ENCODE data around the gene DCAF11.

The DCAF11 gene

DNA sequence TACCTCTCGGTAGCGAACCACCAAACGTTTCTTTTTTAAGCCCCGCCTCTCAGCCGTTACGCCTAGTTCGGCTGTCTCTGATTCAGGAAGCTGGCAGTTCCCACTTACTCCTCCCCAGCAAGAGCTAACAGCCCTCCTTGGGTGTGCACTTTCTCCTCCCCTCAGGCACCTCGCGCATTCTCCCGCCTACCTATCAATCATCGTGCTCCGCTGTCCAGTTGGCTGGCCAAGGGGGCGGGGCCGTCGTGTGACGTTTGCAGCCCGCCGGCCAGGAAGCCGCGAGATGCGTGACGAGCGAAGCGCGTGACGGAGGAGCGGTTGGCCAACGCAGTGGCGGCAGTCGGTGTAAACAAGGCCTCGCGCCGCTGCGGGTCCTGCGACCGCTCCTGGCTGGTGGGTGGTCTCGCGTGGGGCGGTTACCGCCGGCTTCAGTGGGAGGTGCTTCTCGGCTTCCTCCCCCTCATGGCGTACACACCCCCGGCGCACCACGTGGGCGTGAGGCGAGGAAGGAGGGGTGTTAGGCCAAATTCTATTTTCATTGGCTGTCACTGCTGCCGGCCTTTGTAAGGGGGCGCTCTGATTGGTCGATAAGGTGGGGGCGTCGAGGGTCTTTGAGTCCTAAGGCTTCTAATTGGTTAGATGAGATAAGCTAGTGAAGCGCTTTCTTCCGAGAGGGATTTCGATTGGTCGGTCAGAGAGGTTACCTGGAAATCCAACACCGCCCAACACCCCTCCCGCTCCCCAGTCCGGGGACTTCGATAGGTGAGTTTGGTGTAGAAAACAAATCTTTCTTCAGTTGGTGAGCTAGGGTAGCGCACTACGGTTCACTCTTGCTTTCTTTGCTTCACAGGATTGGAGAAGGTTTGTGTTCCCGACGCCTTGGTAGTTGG is at the start of gene DCAF11, which contains the start of gene NRL:
Gene DCAF11 (plus strand): TSS at position 246 of the 890 bp plus-strand sequence. CDS start 818 bp downstream, outside the sequence.
Gene NRL (minus strand): TSS at position 418 of the 890 bp plus-strand sequence. CDS start 32,101 bp downstream, outside the sequence.
- peak; percentile 98 to 99 for DNase-seq

DNA sequence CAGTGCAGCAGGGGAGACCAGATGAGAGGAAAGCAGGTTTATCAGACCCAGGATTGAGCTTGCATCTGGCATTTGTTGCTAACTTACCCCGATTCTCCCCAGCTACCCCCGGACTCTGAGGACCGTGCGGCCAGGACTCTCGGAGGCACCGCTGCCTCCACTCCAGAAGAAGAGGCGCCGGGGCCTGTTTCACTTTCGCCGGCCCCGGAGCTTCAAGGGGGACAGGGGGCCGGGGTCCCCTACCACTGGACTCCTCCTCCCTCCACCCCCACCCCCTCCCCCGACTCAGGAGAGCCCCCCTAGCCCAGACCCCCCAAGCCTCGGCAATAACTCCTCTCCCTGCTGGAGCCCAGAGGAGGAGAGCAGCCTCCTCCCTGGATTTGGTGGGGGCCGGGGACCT is 49.7 kb upstream of the DCAF11 start:
- no peak for DNase-seq

DNA sequence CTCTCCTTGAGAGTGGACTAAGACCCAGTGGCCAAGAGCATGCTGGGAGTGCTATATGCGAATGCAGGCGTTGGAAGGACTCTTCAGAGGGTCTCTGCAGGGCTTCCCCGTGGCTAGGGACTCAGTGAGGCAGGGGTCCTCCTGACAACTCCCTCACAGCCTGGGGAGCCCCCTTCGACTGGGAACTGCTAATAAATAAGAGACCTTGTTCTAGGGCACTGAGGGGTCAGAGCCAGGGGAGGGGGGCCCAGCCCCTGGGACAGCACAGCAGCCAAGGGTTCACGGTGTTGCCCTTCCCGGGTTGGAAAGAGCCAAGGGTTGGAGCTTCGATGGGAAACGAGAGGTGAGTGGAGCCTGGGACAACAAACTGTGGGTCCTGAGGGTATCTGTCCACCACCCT is 49.2 kb upstream of the DCAF11 start:
- no peak for DNase-seq

DNA sequence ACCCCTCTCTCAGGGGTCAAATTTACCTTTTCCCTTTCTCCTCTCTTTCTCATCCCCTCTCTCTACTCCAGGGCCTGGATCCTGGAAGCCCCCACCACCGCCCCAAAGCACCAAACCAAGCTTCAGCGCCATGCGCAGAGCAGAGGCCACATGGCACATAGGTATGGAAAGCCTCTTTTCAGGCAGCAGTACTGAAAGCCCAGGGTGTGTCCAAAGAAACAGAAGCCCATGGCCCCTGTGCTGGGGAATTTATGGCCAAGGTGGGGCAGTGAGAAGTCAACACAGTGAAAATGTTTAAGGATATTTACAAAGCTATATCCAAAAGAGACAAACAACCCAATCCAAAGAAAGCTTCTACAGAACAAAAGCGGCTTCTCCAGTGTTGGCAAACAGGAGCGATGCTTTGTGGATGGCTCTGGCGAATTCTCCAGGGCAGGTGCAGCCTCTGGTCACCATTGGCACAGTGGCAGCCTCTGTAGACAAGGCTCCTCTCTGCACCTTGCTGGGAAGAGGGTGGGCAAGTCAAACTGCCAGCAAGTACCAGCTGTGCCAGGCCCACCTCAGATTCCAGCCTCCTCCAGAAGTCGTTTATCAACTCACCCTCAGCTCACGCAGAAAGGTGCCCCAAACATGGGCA is 48.0 kb upstream of the DCAF11 start:
- no peak for DNase-seq

DNA sequence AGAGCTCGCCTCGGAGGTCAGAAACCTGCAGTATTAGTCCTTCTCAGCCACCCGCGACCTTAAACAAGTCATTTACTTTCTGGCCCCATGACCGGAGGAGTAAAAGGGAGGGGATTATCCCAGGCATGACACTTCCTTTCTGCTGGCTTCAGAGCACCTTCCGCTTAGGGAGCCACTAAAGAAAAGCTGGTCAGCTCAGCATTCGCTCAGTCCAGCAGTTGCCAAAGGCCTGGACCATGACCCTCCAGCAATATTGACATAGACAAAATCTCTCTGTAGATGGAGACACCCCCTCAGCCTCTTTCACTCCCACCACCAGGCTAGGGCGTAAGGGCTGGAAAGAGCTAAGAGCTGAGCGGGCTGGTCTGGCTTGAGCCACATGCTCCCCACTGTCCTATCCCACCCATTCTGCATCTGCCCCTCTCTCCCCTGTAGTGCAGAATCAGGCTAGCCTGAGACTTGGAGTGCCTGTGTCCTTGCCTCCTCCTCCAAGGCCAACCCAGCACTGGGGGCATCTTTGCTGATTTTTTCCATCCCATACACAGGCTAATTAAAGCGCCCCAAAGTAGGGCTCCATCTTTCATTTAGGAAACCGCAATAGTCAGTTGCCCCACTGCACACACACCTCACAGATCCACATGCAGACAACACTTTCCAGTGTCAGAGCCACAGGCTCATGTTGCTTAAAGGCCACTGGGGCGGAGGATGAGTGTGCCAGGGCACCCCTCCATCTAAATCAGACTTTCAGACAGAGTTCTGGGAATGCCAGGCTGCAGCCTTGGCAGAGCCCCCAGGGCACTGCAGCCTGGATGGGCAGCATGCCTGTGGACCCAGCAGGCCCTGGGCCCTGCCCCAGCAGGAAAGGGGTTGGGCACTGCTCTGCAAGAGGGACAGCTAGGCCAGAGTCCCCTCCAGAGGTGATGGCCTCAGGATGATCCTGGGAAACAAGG is 47.2 kb upstream of the DCAF11 start:
- DNase-seq: no peak

DNA sequence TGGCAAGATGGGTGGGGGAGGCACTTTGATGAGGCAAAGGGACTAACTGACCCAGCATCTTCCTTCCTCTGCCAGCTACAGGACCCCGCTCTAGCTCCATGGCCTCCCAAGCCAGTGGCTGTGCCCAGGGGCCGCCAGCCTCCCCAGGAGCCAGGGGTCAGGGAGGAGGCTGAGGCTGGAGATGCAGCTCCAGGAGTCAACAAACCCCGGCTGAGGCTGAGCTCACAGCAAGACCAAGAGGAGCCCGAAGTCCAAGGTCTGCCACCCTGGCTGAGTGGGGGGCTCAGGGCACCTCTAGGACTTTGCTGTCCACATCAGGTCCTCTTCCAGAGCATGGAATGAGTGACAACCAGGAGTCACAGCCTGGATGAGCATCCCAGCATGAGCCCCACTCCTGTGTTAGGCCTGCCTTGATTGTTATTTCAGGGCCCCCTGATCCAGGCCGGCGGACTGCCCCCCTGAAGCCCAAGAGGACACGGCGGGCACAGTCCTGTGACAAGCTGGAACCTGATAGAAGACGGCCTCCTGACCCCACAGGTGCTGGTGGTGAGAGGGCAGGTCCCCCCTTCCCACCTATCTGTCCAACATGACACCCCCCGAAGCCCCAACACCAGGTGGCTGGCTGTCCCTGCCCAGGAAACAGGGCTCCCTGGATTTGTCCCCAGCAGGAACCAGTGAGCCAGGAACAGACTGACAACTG is 45.7 kb upstream of the DCAF11 start:
- no peak for DNase-seq

DNA sequence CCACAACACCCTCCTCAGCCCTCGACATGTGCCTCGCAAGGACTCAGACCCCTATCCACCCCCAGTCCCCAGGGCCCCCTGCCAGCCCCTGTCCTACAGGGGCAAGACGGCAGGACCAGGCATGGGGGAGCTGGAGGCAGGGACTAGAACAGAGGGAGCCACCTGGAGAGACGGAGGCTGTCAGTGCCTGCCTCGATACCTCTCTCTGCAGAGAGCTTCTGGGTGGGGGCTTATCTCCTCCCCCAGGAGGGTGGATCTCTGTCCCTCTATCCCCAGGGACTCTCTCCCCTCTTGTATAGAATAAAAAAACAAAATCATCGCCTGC is 45.2 kb upstream of the DCAF11 start:
- no peak for DNase-seq

DNA sequence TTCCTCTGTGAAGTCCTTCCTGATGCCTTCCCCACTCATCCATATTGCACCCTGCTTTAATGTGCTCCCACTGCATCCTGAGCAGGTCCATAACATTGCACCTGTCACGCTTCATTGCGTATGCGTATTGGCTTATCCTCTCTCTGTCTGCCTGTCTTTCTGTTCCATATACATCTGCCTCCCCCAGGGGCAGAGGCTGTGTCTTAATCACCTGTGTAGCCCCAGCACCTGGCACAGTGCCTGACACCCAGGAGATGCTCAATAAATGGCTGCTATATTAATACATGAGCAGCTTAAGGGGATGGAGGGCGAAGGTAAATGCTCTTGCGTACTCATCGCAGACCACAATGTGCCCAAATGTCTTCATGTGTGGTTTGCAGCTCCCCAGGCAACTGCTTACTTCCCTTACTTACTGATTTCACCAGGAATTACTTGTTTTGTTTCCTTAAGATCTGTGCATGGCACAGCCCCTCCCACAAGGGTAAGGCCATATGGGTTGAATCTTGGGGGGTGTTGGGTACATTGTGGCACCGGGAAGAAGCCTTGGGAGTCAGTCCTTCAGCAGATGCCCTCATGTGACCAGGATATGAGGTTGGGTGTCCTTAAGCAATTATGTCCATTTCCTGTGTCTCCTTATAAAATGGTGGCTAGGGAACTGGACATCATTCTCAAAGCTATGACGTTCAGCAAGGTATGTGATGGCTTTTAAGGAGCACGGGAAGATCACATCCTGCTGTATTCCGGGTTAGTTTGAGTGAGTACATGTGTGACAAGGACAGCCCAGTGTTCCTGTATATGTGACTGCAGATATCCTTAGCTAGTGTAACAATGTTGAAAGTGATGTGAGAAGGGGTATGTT is 44.1 kb upstream of the DCAF11 start:
- no peak for DNase-seq

DNA sequence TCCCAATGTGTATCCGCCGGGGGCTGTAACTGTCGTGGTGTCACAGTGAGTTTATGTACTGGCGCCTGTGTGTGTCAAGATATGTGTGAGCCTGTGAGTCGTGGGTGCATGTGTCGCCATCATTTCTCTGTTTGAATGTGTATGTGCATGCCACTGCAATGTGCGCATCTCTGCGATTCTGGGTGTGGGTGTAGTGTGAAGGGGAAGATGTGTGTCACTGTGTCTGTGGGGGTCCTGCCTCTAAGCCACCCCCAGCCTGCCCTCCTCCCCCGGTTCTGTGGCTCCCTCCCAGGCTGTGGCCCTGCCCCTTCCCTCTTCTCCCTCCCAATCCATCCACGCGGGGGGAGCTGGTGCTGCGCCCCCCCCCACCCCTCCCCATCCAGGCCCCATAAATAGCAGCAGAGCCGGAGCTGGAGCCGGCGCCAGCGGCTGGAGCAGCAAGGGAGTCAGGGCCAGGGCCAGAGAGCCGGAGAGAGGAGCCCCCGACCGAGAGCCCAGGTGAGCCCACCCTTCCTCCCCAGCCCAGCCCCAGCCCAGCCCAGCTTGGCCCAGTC is 43.4 kb upstream of the DCAF11 start, which contains the start of gene CPNE6:
Gene CPNE6 (plus strand): TSS at position 419 of the 554 bp plus-strand sequence. CDS start 1,375 bp downstream, outside the sequence.
- DNase-seq: peak; percentile 73 to 79

DNA sequence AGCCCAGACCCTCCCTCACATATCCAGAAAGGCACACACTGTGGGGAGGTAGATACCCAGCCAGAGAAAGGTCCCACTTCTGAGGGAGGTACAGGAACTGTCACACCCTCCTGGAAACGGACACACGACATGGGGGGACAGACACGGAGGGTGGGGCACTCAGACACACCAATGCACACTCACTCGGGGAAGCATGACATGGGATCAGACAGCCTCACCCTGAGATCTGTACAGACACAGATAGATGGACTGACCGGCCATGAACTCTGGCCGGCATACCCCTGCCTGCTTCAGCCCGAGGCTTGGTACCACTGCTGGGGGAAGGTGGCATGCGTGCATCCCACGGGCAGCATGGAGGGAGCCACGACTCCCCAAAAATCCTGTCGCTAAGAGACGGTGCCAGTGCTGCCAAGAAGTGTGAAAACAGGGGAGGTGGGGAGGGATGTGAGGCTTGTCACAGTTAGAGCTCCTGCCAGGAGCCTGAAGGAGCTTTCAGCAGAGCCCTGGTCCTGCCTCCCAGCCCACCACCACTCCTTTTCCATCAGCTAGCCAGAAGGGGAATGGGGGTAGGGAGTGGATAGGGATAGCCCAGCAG is 42.6 kb upstream of the DCAF11 start:
- no peak for DNase-seq

DNA sequence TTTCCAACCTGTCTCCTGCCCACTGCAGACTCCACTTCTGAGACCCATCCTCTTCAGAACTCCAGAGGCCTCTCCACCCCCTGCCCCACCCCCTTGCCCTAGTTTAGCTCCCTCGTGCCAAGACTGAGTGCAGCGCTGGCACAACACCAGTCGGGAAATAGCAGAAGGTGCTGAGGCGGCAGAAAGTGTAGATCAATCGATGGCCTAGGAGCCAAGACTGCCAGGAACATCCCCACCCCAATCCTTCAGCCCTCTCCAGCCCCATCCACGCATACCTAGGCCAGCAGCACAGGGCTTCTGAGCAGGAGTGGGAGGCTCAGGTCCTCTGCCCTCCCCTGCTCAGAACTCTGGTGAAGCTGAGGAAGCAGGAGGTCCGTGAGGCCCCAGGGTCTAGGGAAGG is 42.1 kb upstream of the DCAF11 start:
- no peak for DNase-seq

DNA sequence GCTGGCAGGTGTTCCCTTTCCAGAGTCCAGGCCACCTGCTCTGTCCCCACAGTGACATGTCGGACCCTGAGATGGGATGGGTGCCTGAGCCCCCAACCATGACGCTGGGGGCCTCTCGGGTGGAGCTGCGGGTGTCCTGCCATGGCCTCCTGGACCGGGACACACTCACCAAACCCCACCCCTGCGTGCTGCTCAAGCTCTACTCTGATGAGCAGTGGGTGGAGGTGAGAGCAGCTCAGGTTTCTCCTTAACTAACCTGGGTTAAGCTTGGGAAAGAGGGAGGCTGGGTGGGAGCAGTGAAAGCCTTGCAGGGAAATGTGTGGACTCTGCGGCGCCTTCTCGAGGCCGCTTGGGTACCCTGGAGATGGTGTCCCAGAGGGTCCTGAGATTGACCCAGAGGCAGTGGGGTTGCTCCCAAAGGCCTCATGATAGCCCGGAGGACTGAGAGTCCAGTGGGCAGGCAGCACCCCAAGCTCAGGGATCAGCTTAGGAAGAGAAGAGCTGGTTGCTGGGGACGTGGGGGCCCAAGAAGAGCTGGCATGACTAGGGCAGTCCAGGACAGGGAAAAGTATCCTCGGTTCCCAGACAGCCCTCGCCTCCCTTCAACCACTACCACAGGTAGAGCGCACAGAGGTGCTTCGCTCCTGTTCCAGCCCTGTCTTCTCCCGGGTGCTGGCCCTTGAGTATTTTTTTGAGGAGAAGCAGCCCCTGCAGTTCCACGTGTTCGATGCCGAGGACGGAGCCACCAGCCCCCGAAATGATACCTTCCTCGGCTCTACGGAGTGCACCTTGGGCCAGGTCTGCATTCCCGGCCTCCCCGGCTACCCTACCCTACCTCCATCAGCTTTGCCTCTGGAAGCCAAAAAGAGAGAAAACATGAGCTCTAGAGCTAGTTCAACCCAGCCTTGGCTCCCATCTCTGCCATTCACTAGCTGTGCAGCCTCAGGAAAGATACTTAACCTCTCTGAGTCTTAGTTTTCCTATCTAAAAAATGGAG is 41.4 kb upstream of the DCAF11 start:
- DNase-seq: no peak

DNA sequence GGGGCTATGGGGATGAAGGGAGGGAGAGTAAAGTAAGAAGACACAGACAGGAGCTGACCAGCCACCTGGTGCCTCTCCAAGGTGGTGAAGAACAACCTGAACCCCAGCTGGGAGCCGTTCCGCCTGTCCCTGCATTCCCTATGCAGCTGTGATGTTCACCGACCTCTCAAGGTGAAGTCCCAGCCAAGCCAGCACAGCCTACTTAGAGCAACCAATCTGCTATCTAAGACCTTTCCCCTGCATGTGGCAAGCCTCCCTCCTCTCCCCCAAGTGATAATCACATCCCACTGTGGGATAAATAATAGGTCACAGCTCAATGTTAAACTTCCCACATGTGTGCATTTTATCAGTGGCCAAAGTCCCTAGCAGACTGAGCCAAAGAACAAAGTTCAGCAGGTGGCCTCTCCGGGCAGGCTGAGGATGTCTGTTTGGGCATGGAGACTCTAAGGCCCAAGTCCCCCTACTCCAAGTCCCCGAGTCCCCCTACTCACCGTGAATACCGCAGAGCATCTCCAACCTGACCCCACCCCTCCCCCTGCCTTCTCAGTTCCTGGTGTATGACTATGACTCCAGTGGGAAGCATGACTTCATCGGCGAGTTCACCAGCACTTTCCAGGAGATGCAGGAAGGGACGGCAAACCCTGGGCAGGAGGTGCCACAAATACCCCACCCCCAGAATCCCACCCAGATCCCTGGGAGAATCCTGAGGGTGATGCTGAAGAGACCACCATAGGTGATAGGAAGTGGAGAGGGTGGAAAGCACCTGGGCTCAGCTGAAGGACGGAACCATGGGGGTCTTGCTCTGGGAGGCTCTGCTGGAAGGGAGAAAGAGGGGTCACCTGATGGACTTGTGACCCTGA is 39.7 kb upstream of the DCAF11 start:
- DNase-seq: no peak

DNA sequence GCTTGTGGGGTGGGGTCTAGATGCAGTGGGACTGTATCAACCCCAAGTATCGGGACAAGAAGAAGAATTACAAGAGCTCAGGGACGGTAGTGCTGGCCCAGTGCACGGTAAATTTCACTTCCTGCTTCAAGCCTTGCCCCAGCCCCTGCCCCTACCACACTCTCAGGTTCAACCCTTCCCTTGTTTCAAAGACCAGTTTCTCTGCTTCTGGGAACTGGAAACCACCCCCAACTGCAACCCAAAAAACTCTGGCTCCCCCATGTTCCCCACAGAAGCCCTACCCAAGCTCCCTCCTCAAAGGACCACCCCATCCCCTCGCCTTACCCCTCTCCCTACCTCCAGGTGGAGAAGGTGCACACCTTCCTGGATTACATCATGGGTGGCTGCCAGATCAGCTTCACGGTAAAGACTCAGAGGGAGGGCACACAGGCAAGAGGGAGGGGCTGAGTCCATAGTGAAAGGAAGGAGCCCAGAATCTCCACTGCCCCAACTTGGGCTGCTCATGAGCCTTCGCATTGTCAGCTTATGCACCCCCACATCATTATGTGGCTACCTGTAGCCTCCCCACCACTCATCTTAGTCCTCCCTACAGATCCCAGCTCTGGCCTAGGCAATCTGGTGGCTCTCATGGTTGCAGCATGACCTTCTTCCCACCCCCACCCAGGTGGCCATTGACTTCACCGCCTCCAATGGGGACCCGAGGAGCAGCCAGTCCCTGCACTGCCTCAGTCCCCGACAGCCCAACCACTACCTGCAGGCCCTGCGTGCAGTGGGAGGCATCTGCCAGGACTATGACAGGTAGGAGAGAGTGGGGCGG is 38.9 kb upstream of the DCAF11 start:
- DNase-seq: no peak

DNA sequence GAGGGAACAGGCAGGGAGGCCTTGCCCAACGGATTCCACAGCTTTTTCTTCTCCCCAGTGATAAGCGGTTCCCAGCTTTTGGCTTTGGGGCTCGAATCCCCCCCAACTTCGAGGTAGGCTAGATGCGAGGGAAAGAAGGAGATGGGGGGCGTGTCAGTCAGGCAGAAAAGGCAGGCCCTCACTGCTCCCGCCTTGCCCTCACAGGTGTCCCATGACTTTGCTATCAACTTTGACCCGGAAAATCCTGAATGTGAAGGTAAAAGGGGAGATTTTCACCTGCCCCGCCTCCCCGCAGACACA is 38.3 kb upstream of the DCAF11 start:
- no peak for DNase-seq

DNA sequence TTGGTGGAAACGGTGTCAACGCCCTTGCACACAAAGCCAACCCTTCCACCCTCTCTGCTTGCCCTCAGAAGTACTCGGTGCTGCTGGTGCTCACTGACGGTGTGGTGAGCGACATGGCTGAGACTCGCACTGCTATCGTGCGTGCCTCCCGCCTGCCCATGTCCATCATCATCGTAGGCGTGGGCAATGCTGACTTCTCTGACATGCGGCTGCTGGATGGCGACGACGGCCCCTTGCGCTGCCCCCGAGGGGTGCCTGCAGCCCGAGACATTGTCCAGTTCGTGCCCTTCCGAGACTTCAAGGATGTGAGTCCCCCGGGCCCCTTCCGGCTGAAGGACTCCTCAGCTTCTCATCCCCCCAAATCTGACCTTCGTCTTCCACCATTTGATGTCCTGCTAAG is 37.5 kb upstream of the DCAF11 start:
- no peak for DNase-seq

DNA sequence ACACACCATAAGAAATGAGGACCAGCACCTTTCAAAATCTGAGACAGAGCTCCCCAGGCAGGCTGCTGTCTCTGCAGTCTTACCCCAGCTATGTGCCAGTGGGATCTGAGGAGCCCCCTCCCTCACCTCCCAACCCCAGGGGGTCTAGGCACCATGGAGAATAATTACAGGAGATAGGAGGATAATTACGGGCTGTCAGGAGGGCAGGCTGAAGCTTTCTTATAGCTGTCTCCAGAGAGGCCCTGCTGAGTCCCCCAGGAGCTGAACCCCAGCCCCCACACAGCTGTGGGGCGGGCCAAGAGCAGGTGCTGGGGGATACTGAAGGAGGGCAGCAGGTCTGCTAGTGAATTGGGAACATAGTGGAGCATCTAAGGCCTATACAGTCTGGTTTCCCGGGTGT is 36.4 kb upstream of the DCAF11 start:
- no peak for DNase-seq

Data from activated T-cell treated with anti-CD3 and anti-CD28 coated beads, Interleukin-2, amount 50 U/mL, for 48 hours (primary cell).